Coronary artery (tissue), 2 donors: Measurements from ENCODE around the gene TRAPPC8.
"Not testable (repeated sequence)": the region's sequence is repeated elsewhere in the genome, so short reads cannot be mapped to it uniquely, and the experiment has no call there.

Experiments
- DNase-seq: peaks from one replicate; pipeline ENCODE4 v3.0.0-alpha.2; 2017; ENCODE audit warnings: low spot score
- H3K27ac ChIP-seq, 2 donors: fragments of 200-600 bp; sonication (generic); one replicate each; pipeline ENCODE4 v1.5.1; 2016 to 2019
- H3K4me3 ChIP-seq: fragments of 200-600 bp; sonication (generic); 2 replicates; pipeline ENCODE4 v1.5.1; 2016; ENCODE audit warnings: mild to moderate bottlenecking, moderate library complexity
- TF ChIP-seq, protein P1 (sequence below): fragments of 200-600 bp; sonication (generic); IDR thresholded peaks from one replicate; pipeline ENCODE4 v1.5.1; 2019; ENCODE audit warnings: antibody characterized with exemption

The TRAPPC8 gene

DNA sequence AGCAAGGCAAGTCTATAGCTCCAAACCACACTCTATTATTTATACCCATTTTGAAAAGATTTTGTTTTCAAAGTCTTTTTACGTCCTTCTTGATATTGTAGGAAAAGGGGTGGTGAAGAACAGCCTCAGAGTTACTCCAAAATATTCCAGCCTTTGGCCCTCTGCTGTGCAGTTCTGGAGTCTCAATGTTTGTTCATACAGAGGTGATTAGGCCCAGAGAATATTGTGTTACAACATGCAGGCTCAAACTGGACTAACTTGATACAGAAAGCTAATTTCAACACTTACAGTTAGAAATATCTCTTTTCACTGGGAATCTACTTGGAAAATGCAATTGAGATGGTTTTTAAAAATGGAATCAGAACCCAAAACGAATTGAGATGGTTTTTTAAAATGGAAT, 141.8 kb downstream of the TRAPPC8 start:
- no peak for DNase-seq
- Histone ChIP-seq H3K27ac (no peak overlapping the region), H3K4me3 (no peak overlapping the region)
- TF ChIP-seq, protein P1, sequence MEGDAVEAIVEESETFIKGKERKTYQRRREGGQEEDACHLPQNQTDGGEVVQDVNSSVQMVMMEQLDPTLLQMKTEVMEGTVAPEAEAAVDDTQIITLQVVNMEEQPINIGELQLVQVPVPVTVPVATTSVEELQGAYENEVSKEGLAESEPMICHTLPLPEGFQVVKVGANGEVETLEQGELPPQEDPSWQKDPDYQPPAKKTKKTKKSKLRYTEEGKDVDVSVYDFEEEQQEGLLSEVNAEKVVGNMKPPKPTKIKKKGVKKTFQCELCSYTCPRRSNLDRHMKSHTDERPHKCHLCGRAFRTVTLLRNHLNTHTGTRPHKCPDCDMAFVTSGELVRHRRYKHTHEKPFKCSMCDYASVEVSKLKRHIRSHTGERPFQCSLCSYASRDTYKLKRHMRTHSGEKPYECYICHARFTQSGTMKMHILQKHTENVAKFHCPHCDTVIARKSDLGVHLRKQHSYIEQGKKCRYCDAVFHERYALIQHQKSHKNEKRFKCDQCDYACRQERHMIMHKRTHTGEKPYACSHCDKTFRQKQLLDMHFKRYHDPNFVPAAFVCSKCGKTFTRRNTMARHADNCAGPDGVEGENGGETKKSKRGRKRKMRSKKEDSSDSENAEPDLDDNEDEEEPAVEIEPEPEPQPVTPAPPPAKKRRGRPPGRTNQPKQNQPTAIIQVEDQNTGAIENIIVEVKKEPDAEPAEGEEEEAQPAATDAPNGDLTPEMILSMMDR, result no peak

DNA sequence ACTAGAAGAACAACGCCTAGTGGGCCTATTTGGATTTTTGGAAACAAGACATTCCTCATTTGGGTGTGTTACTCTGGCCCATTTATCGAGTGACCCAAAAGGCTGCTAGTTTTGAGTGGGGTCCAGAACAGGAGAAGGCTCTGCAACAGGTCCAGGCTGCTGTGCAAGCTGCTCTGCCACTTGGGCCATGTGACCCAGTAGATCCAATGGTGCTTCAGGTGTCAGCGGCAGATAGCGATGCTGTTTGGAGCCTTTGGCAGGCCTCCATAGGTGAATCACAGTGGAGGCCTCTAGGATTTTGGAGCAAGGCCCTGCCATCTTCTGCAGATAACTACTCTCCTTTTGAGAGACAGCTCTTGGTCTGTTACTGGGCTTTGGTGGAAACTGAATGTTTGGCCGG, 143.7 kb downstream of the TRAPPC8 start:
- not testable (repeated sequence) for DNase-seq, H3K4me3 ChIP-seq, H3K27ac ChIP-seq

DNA sequence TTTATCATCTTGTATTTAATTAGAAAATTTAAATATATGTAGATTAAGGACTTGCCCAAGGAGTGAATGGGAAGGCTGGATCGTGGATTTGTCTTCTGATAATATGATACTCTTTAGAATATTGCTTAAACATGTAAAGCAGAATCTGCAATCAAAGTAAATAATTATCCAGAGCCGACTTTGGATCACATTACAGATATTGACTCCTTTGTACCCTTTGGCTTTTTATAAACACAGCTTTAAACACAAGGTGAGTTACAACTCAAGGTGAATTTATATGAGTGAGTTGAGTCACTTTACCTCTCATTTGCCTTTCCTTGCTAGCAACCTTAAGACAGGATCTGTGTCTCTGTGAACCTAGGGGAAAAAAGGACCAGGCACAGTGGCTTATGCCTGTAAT, 144.5 kb downstream of the TRAPPC8 start:
- no peak overlapping the region for H3K4me3 ChIP-seq
- no peak overlapping the region for H3K27ac ChIP-seq
- DNase-seq, result no peak
- TF ChIP-seq, protein P1, result no peak

DNA sequence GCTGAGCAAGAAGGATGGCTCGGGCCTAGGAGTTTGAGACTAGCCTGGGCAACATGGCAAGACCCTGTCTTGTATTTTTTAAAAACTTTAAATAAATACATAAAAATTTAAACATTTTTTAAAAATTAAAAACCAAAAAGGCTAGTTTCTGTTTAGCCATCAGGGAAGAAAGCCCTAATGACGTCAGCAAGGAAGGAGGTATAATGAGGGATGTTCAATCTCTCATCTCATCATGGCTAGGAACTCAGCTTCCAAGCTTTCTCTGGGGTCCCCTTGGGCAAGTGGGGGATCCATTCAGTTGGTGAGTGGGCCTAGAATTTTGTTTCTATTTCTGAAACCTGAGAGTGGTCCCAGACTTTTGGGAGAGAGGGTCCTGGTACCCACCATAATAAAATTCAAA, 147.2 kb downstream of the TRAPPC8 start:
- TF ChIP-seq, protein P1, result no peak

DNA sequence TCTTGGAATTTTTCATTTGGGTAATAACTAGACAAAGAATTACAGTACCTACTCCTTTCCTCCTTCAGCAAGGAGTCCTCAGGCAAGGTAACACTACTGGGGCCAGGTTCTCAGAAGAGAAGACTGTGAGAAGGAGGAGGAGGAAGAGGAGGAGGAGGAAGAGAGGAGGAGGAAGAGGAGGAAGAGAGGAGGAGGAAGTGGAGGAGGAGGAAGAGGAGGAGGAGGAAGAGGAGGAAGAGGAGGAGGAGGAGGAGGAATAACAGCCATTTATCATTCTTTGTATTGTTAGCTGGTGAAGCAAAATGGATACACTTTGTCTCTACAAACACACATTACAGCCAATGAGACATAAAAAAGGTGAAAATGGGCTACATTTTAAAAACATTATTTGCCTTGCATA, 149.4 kb downstream of the TRAPPC8 start:
- no peak overlapping the region for H3K4me3 ChIP-seq
- no peak for DNase-seq
- H3K27ac ChIP-seq, result no peak overlapping the region
- TF ChIP-seq, protein P1, result no peak

More for the DNA sequence above, 147.2 kb downstream of the TRAPPC8 start:
- DNase-seq, result no peak
- H3K27ac ChIP-seq, result no peak overlapping the region
- H3K4me3 ChIP-seq, result no peak overlapping the region

DNA sequence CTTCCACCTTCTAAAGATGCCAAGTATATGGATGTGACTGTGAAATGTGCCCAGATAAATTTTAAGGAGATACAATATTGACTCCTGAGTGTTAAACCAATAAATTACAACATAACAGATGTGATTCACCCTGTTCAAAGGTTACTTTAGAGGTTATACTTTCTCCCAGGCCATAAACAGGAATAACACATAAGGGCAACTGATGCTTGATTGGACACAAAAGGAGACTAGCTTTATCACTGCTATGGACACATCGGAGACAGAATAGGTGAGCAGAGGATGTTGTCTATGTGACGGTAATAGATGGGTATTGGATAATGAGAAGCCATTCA, 150.4 kb downstream of the TRAPPC8 start:
- no peak overlapping the region for H3K4me3 ChIP-seq
- TF ChIP-seq, protein P1, result no peak
- no peak overlapping the region for H3K27ac ChIP-seq
- no peak for DNase-seq

DNA sequence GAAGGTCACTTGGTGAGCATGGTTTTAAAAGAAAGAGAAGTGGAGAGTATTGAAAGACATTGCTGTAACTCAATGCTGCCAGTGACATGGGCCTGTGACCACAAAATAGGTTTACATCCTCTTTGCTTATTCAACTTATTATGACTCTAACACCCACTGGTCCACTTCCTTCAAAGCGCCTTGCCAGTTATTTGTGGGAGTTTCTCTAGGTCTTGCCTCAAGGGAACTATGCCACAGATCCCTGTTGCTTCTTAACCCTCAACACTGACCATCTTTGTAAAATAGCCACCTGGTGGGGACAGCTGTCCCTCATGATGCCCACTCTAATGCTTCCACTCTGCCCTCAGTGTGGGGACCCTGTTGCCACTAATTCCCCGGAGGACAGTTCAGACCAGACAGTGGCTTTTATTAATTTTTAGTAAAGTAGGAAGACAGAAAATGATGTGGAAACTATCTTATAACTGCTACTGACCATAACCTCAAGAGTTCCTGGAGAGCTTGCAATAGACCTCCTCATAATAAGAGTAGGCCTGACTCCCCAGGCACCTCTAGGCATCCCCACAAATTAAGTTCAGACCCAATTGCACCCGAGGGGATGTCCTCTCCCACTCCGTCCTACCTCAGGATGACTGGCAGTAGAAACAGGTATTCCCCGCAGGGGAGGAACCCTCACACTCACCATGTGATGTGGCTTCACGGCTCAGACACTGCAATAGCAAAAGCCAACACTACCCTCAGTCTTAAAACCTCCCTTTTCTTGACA, 150.9 kb downstream of the TRAPPC8 start:
- H3K4me3 ChIP-seq, result no peak overlapping the region
- H3K27ac ChIP-seq, result no peak overlapping the region
- no peak for DNase-seq
- TF ChIP-seq, protein P1, result no peak
